Stimulated activated CD4-positive, alpha-beta T cell treated with anti-CD3 and anti-CD28 coated beads, TNF-alpha, amount 100 ng/mL, for 48 hours (primary cell): ENCODE measurements around the gene TRIM48.
"Not testable (repeated sequence)": the region's sequence is repeated elsewhere in the genome, so short reads cannot be mapped to it uniquely, and the experiment has no call there.

Experiments used
- DNase-seq, 3 donors: peaks; one replicate each; pipeline ENCODE4 v3.0.0-alpha.2; 2020; ENCODE audit warnings: low read depth in 3 of 3

TRIM48 gene

GRCh38 chr11:55261855-55262254, at the start of gene TRIM48:
TSS of gene TRIM48 (plus strand) at chr11:55262155. CDS start at chr11:55262268, 113 bp downstream.
- DNase-seq: not testable (repeated sequence)

DNA sequence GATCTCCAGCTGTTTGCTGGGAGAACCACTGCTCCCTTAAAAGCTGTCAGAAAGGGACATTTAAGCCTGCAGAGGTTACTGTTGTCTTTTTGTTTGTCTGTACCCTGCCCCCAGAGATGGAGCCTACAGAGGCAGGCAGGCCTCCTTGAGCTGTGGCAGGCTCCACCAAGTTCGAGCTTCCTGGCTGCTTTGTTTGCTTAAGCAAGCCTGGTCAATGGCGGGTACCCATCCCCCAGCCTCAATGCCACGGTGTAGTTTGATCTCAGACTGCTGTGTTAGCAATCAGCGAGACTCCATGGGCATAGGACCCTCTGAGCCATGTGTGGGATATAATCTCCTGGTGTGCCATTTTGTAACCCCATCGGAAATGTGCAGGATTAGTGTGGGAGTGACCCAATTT, 23.6 kb upstream of the TRIM48 start:
- DNase-seq: not testable (repeated sequence)

DNA sequence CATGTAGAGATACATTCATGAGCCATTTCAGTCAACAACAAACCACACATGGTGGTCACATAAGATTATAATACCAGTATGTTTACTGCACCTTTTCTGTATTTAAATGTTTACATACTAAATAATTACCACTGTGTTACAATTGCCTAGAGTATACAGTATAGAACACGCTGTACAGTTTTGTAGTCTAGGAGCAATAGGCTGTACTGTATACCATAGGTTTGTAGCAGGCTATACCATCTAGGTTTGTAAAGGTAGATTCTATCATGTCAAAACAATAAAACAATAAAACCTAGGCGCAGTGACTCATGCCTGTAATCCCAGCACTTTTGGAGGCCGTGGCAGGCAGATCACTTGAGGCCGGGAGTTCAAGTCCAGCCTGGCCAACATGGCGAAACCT, 1.1 kb downstream of the TRIM48 start:
- no peak for DNase-seq
